ENCODE results near the gene BOD1. TPM values are rescaled to one million over a fixed set of nuclear protein-coding genes. Genes with fewer than 3 reads are reported as not detected.

The BOD1 gene
- total and polyA plus RNA-seq, 4 donors, result 23.3 to 63.1 (median 35.9) TPM

DNA sequence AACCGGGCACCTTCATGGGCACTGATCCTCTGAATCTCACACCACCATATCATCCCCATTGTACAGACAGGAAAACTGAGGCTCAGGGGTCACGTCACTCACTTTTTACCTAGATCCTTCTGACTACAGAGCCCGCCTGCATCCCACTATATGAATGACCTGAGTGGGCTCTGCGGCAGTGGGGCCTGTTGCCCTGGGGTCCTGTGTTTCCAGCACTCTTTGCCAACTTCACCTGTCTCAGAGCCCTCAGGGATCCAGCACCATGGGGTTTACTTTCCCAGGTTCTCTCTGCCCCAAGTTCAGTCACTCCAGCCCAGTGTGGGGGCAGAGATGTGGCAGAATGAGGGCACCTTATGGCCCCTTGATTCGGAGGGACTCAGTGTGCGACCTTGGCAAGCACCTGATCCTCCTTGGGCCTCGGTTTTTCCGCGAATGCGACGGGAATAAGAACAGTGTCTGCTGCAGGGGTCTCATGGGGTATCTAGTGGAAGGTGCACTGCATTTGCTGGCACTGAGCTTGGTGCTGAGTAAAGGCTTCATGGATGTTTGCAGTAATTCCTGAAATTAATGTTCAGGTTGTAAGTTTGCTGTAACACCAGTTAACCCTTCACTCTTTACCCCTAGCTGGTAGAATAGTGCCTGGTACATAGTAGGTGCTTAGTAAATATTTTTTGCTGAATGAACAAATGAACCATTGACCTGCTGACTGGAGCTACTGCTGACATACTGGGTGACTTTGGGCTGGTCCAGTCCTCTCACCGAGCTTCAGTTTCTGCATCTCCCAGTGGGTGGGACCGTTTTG lies 47.1 kb upstream of the BOD1 start:
- H3K4me3 ChIP-seq, result no peak overlapping the region
- no peaks in the 10 kb centered on the region for H3K4me1 ChIP-seq (ENCODE audit: control insufficient read depth in 5 of 5, insufficient read depth in 5 of 5, low read length in 5 of 5)
- H3K27me3 ChIP-seq (ENCODE audit: control insufficient read depth in 3 of 3, insufficient read depth in 3 of 3, low read length in 2 of 3), result no peaks in the 10 kb centered on the region
- TF ChIP-seq, protein P1, sequence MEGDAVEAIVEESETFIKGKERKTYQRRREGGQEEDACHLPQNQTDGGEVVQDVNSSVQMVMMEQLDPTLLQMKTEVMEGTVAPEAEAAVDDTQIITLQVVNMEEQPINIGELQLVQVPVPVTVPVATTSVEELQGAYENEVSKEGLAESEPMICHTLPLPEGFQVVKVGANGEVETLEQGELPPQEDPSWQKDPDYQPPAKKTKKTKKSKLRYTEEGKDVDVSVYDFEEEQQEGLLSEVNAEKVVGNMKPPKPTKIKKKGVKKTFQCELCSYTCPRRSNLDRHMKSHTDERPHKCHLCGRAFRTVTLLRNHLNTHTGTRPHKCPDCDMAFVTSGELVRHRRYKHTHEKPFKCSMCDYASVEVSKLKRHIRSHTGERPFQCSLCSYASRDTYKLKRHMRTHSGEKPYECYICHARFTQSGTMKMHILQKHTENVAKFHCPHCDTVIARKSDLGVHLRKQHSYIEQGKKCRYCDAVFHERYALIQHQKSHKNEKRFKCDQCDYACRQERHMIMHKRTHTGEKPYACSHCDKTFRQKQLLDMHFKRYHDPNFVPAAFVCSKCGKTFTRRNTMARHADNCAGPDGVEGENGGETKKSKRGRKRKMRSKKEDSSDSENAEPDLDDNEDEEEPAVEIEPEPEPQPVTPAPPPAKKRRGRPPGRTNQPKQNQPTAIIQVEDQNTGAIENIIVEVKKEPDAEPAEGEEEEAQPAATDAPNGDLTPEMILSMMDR (IDR thresholded peaks at IDR 0.05; ENCODE audit: control extremely low read depth, extremely low read depth), result no peak
- peaks cover 0 to 8% (median 0%) of the 10 kb centered on the region in 4 donors for H3K9me3 ChIP-seq (ENCODE audit: control insufficient read depth in 4 of 4, insufficient read depth in 3 of 4, low read length in 3 of 4)
- 85 to 87% methylated on average over 13 of the region's 13 CpGs for WGBS, 2 donors
- no peaks in the 10 kb centered on the region for H3K36me3 ChIP-seq (ENCODE audit: control insufficient read depth in 4 of 4, insufficient read depth in 4 of 4, low read length in 4 of 4)
- ATAC-seq (ENCODE audit: insufficient read depth, low FRiP score) (no peak), DNase-seq (no peak)
- no peak overlapping the region for H3K9ac ChIP-seq (ENCODE audit: insufficient read depth in 1 of 2, low read length in 2 of 2)
- H3K27ac ChIP-seq (ENCODE audit: low read depth in 1 of 2, low read length in 1 of 2), result no peak overlapping the region

DNA sequence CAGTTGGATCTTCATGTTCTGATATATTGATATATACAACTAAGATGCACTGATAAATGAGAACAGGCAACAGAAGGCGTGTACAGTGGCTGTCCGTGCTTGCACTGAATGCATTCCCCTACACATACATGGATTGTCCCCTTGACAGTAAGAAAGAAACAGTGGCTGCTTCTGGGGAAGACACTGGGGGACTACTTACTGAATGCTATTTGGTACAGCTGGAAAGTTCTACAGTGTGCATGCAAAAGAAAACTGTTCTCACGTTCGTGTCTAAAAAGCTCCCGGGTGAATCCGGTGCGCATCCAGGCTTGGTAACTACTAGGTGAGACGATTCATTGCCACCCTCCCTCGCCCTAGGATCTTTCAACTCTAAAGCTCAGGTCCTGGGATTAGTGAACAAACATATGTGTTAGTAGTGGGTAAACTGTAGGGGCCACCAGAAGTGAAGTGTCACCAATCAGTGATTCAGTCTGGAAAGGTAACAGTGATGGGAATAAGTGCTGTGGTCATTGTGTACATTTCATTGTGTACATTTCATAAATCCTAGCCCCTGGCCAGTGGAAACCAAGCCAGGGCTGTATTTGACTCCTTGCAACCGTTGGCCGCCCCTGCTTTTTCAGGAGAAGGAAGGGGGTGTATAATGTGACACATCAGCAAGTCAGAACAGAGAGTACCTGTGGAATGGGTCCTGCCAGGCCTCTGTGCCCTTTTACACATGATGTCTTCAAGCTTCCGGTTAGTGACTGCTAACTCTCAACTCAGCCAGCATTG lies 46.3 kb upstream of the BOD1 start:
- no peaks in the 10 kb centered on the region for H3K4me1 ChIP-seq (ENCODE audit: control insufficient read depth in 5 of 5, insufficient read depth in 5 of 5, low read length in 5 of 5)
- H3K27ac ChIP-seq (ENCODE audit: low read depth in 1 of 2, low read length in 1 of 2), result no peak overlapping the region
- DNase-seq, result no peak
- H3K27me3 ChIP-seq (ENCODE audit: control insufficient read depth in 3 of 3, insufficient read depth in 3 of 3, low read length in 2 of 3), result no peaks in the 10 kb centered on the region
- H3K36me3 ChIP-seq (ENCODE audit: control insufficient read depth in 4 of 4, insufficient read depth in 4 of 4, low read length in 4 of 4), result no peaks in the 10 kb centered on the region
- H3K9ac ChIP-seq (ENCODE audit: insufficient read depth in 1 of 2, low read length in 2 of 2), result no peak overlapping the region
- peaks cover 0 to 8% (median 0%) of the 10 kb centered on the region in 4 donors for H3K9me3 ChIP-seq (ENCODE audit: control insufficient read depth in 4 of 4, insufficient read depth in 3 of 4, low read length in 3 of 4)
- TF ChIP-seq, protein P1 (IDR thresholded peaks at IDR 0.05; ENCODE audit: control extremely low read depth, extremely low read depth), result no peak
- ATAC-seq (ENCODE audit: insufficient read depth, low FRiP score), result no peak
- WGBS, 2 donors, result 91 to 96% methylated on average over 12 of the region's 12 CpGs
- H3K4me3 ChIP-seq, result no peak overlapping the region

DNA sequence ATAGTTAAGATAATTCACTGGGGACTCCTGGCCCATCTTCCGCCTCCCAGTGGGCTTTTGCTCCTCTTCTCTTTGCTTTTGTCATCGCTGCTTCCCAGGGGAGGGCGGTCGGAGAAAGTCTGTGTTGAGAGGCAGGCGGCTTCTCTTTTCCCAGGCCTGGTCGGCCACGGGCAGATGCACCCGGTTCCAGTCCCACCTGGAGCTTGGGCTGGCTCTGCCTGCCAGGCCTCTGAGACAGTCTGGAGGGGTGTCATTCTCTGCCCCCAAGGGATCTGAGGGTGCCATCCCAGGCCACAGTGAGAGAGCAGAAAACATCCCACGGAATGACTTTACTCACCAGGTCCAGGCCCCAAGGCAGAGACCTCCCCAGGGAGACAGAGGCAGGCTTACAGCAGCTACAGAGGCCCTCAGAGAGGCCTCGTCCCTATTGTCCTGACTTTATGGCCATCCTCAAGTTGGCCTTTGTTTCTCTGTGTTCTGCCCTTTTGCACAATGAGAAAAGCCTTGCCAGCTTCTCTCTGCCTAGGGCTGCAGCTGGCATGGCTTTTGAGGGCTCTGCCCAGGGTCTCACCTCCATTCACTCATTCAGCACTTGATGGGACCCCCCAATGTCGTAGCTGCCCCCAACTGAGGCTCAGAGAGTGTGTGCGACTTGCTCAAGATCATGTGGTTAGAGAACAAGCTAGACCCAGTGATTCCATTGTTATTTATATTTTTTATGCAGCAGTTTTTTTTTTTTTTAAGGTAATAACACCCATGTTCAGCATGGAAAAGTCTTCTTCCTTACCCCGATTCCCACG lies 44.2 kb upstream of the BOD1 start:
- H3K9ac ChIP-seq (ENCODE audit: insufficient read depth in 1 of 2, low read length in 2 of 2), result no peak overlapping the region
- no peaks in the 10 kb centered on the region for H3K4me1 ChIP-seq (ENCODE audit: control insufficient read depth in 5 of 5, insufficient read depth in 5 of 5, low read length in 5 of 5)
- ATAC-seq (ENCODE audit: insufficient read depth, low FRiP score), result no peak
- H3K27ac ChIP-seq (ENCODE audit: low read depth in 1 of 2, low read length in 1 of 2), result no peak overlapping the region
- DNase-seq, result no peak
- H3K27me3 ChIP-seq (ENCODE audit: control insufficient read depth in 3 of 3, insufficient read depth in 3 of 3, low read length in 2 of 3), result no peaks in the 10 kb centered on the region
- H3K4me3 ChIP-seq, result no peak overlapping the region
- H3K9me3 ChIP-seq (ENCODE audit: control insufficient read depth in 4 of 4, insufficient read depth in 3 of 4, low read length in 3 of 4), result peaks cover 0 to 5% (median 0%) of the 10 kb centered on the region in 4 donors
- WGBS, 2 donors, result 92 to 96% methylated on average over 14 of the region's 14 CpGs
- no peaks in the 10 kb centered on the region for H3K36me3 ChIP-seq (ENCODE audit: control insufficient read depth in 4 of 4, insufficient read depth in 4 of 4, low read length in 4 of 4)
- TF ChIP-seq, protein P1 (IDR thresholded peaks at IDR 0.05; ENCODE audit: control extremely low read depth, extremely low read depth), result no peak

Data from lung (tissue), 12 donors.